ENCODE results near the gene ZSWIM8.
A peak's percentile ranks its signal among the peaks of the same experiment; 100 is the strongest.
"Not testable (repeated sequence)": the region's sequence is repeated elsewhere in the genome, so short reads cannot be mapped to it uniquely, and the experiment has no call there.

Gene ZSWIM8

DNA sequence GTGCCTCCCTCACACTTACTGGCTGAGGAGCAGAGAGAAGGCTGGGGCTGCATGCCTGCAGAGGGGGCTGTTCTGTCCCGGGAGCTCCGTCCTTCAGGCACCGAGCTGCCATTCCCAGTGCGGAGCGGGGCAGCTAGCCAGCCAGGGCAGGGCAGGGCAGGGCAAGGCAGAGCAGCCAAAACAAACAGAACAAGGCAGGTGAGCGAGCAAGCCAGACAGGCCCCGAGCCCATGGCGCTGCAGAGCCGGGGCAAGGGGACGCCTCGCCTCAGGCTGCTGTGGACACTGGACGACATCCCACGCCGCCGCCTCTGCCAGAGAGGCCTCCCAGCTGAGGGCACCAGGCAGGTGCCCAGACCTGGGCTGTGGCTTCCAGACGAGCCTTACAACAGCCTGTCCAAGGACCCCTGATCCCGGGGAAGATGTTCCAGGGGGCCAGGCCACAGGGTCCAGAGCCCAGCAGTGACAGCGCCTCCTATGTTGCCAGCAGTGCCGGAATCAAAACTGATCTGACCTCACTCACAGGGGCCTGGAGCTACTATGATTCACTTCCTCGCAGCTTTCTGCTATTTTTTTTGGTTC is 34.2 kb downstream of the ZSWIM8 start:
- no peak for DNase-seq (ENCODE audit: extremely low read depth, low read depth)
- TF ChIP-seq, protein P1, sequence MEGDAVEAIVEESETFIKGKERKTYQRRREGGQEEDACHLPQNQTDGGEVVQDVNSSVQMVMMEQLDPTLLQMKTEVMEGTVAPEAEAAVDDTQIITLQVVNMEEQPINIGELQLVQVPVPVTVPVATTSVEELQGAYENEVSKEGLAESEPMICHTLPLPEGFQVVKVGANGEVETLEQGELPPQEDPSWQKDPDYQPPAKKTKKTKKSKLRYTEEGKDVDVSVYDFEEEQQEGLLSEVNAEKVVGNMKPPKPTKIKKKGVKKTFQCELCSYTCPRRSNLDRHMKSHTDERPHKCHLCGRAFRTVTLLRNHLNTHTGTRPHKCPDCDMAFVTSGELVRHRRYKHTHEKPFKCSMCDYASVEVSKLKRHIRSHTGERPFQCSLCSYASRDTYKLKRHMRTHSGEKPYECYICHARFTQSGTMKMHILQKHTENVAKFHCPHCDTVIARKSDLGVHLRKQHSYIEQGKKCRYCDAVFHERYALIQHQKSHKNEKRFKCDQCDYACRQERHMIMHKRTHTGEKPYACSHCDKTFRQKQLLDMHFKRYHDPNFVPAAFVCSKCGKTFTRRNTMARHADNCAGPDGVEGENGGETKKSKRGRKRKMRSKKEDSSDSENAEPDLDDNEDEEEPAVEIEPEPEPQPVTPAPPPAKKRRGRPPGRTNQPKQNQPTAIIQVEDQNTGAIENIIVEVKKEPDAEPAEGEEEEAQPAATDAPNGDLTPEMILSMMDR (IDR thresholded peaks at IDR 0.05; ENCODE audit: low read depth, low read length) = no peak

DNA sequence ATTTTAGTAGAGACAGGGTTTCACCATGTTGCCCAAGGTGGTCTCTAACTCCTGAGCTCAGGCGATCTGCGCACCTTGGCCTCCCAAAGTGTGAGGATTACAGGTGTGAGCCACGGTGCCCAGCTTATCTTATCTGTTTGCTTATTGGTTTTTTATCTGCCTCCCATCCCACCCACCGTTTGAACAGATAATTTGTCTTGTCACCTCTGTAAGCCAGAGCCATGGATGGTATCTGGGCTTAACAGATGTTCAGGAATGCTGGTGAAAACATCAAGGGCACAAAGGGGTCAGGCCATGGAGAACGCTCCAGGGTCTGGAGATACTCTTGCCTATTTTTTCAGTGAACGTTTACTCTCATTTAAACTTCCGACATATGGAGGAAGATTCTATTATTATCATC is 38.0 kb downstream of the ZSWIM8 start:
- DNase-seq (ENCODE audit: extremely low read depth, low read depth) = no peak
- TF ChIP-seq, protein P1 (IDR thresholded peaks at IDR 0.05; ENCODE audit: low read depth, low read length) = no peak

DNA sequence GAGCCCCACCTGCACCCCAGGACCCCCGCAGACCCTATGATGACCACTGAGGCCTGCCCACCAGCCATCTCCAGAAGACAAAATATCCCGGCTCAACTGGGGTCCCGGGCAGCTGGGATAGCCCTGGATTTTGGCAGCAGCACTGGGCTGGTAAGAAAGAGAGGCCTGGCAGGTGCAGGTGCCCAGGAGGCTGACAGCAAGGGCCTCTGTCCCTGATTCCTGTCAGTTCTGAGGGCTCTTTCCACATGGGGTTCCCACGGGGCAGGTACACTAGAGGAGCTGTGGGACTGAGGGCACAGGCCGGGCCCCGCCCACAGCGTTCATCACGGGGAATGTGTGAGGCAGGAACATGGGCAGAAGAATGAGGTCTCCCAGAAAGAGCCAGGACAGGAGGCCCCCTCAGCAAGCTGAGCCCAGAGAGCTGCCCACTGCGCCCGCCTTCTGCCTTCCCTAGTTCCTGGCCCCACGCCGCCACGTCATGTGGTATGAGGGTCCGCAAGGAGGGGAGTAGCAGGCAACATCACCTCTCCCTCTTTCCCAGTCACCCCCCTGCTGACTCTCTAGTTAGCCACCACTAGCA is 38.8 kb downstream of the ZSWIM8 start:
- TF ChIP-seq, protein P1 (IDR thresholded peaks at IDR 0.05; ENCODE audit: low read depth, low read length) = no peak
- DNase-seq (ENCODE audit: extremely low read depth, low read depth) = no peak

DNA sequence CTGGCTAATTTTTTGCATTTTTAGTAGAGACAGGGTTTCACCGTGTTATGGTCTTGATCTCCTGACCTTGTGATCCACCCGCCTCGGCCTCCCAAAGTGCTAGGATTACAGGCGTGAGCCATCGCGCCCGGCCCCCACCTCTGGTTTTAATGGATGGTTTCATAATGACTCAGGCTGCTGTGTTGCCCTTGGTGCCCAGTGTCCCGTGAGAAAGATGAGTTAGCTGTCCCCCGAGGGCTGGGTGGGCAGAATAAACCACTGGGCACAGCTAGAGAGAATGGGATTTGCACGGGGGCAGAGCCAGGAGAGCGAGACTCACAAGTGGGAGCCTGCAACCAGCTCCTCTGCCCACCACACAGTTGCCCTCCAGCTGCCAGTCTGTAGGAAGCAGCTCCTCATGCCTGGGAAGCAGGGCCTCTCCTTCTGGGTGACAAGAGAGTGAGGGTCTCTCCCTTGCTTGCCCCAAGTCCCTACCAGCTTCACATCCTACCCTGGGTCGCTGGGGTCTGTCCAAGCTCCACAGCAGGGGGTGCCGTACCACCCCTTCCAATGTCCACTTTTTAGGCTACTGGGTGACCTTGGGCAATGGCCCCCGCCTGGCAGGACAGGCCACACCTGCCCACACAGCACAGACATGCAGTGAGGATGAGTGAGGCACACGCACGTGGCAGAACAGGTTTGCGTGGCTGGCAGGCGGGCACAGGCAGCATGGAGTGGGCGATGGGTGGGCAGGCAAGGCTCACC is 42.1 kb downstream of the ZSWIM8 start:
- TF ChIP-seq, protein P1 (IDR thresholded peaks at IDR 0.05; ENCODE audit: low read depth, low read length) = no peak
- no peak for DNase-seq (ENCODE audit: extremely low read depth, low read depth)

DNA sequence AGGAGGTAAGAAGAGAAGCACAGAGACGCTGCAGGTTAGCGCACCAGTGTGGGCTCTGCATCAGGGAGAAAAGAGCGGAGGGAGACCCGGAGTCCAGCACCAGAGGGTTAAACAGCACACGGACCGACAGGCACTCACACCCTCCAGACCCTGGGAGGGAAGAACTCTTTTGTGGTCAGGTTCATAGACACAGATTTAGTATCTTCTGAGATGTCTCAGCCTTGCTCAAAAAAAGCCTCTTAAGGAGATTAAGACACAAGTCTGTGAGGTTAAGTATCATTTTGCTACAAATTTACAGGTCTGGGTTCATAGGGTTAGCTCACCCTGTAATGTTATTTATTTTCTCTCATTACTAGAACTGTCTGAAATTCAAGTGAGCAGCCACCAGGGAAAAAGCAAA is 42.8 kb downstream of the ZSWIM8 start:
- TF ChIP-seq, protein P1 (IDR thresholded peaks at IDR 0.05; ENCODE audit: low read depth, low read length) = no peak

DNA sequence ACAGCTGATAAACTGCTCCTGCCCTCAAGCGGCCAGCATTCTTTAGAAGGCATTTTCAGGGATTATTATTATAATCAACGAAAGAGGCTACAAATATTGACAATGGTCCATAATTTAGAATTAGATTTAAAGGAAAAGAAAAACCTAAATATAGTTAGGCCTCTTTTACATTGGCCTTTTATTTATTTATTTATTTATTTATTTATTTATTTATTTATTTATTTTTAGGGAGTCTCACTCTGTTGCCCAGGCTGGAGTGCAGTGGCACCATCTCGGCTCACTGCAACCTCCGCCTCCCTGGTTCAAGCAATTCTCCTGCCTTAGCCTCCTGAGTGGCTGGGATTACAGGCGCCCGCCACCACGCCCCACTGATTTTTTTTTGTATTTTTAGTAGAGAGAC is 43.7 kb downstream of the ZSWIM8 start:
- DNase-seq (ENCODE audit: extremely low read depth, low read depth) = not testable (repeated sequence)

More for the DNA sequence above, 42.8 kb downstream of the ZSWIM8 start:
- DNase-seq (ENCODE audit: extremely low read depth, low read depth) = no peak

DNA sequence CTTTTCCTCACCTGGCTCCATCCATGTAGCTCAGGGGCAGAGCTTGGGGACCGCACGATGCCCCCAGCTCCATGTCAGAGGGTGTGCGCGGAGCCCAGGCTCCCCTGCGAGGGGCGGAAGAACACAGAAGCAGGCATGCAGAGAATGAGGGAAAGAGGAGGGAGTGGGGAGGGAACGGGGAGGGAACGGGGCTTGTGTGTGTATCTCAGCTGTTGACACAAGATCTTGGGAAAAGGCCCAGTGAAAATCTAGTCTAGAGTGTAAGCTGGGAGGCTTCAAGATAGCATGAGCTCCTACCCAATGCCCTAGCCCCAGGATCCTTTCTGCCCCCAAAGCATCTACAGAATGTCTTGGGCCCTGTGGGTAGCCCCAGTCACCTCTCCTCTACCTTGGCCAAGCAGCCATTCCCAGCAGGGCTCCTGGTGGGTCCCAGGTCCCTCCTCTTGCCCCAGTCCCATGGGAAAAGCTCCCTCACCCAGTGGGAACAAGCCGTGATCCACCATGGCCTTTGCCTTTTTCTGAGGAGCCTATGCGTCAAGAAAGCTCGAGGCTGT is 51.1 kb downstream of the ZSWIM8 start:
- DNase-seq (ENCODE audit: extremely low read depth, low read depth) = peak; percentile 60
- TF ChIP-seq, protein P1 (IDR thresholded peaks at IDR 0.05; ENCODE audit: low read depth, low read length) = no peak

Measured in AG09319 (cell line).